GM12892 (cell line): ENCODE data around the gene AAGAB.

Source experiments
- POLR2A ChIP-seq: IDR thresholded peaks from 2 replicates; pipeline ENCODE4 v1.6.1; 2011; ENCODE audit warnings: low read depth, low read length, control low read depth
- POLR2AphosphoS5 ChIP-seq: IDR thresholded peaks from 2 replicates; pipeline ENCODE4 v1.6.1; 2011; ENCODE audit warnings: low read depth, low read length, control low read depth
- TAF1 ChIP-seq: IDR thresholded peaks from 2 replicates; pipeline ENCODE4 v1.6.1; 2011; ENCODE audit warnings: low read depth, mild to moderate bottlenecking, control low read depth, low read length, borderline replicate concordance

- no peak for TF ChIP-seq POLR2A
- TF ChIP-seq TAF1 = no peak
- TF ChIP-seq POLR2AphosphoS5 = no peak
Observed at GRCh38 chr15:67225336-67225735, 29.1 kb downstream of the AAGAB start.
